ENCODE measurements around the gene OSBPL1A.

- TF ChIP-seq CTCF (IDR thresholded peaks at IDR 0.05; ENCODE audit: insufficient read depth, low read length): no peak
- no peak for TF ChIP-seq POLR2AphosphoS5 (IDR thresholded peaks at IDR 0.05; ENCODE audit: low read depth)
- no peak for TF ChIP-seq REST (IDR thresholded peaks at IDR 0.05; ENCODE audit: insufficient replicate concordance, low read depth)
- no peak for TF ChIP-seq GABPA (IDR thresholded peaks at IDR 0.05; ENCODE audit: low read depth)
- TF ChIP-seq SPI1 (IDR thresholded peaks at IDR 0.05; ENCODE audit: borderline replicate concordance, low read depth): no peak
Observed at GRCh38 chr18:24127735-24128134, 269.9 kb downstream of the OSBPL1A start.

All from HL-60 (cell line).